Left hindlimb (tissue), 1 donor: ENCODE results near the gene IQCK.

Source experiments
- DNase-seq: peaks from one replicate; pipeline ENCODE4 v3.0.0-alpha.2; 2018

The IQCK gene

DNA sequence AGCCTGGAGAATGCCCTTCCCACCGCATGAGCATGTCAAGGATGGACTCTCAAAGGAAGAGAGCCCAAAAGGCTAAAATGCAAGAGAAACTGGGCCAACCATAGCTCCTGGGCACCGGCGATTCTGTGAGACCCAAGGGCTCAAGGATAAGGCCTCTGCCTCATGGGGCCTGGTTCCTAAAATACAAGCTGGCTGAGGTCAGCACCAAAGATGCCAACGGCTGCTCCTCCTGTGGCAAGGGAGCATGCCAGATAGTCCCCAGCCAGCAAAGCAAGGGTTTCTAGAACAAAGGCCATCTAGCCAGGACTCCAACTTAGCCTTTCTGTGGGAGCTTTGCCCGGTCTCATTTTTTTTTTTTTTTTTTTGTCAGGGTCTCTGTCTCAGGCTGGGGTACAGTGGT, 146.5 kb downstream of the IQCK start:
- DNase-seq: no peak

DNA sequence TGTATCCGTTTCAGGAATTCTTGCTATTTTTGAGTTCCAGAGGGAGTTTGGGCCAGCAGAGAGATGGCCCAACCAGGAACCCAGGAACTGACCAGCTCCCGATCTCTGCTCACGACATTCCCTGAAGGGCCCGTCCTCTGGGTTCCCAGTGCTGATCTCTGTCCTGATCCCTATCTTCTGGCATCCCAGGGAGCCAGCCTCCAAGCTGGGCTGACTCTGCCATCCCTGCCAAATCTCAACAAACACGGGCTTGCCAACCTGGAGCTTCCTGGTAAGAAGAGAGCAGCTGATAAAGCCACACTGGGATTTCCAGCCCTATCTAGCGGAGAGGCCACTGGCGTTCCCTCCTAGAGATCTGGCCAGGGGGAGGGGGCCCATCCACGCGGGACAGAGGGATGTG, 150.3 kb downstream of the IQCK start:
- no peak for DNase-seq

DNA sequence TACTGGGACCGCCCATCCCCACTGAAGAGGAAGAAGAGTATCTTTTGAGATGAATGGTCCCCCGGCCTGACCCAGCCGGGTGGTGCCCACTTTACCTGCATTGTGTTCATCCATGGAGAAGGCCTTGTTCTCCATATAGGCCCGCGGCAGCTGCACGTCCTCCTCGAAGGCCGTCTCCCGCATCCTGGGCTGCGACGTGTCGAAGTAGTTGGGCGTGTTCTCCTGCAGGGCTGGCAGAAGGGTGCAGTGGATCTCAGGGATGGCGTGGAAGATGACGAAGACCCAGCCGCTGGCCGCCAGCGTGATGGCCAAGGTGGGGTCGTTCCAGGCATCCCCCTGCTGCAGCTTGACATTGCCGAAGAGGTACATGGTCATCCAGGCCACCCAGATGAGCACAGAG, 153.7 kb downstream of the IQCK start:
- DNase-seq: no peak

DNA sequence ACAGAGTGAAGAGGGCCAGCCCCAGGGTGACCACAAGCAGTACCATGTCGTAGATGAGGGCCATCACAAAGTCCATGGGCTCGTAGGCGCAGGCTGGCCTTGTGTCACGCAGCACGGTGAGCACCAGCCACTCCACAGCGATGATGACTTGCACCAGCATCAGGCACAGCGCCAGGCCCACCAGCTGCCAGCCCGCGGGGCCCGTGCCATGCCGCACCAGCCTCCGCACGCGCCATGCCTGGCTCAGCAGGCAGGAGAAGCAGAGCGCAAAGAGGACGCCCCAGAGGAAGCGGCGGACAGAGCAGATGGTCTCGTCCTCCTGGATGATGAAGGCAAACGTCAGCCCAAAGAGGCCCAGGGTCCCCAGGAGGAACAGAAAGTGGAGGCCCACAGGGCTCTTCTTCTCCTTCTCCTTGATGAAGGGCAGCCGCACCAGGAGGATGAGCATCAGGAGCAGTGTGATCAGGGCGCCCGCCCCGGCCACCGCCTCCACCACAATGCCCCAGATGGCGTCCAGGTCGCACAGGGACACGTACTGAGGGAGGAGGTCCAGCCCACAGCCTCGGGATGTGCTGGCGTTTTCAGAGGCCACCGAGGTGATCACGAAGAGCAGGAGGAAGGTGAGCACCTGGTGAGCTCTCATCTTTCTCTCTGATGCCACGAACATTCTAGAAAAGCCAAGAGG, 154.2 kb downstream of the IQCK start:
- DNase-seq: no peak

DNA sequence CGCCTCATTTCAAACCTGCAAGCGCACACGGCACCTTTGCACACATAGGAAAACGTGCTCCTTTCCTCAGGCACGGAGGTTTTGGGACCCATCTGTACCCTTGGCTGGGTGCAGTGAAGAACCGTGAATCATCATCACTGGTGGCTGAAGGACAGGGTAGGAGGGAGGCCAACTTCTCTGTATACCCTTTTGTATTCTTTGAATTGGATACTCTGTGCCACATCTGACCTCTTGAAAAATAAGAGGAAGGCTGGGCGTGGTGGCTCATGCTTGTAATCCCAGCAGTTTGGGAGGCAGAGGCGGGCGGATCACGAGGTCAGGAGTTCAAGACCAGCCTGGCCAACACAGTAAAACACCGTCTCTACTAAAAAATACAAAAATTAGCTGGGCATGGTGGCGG, 154.9 kb downstream of the IQCK start:
- no peak for DNase-seq

DNA sequence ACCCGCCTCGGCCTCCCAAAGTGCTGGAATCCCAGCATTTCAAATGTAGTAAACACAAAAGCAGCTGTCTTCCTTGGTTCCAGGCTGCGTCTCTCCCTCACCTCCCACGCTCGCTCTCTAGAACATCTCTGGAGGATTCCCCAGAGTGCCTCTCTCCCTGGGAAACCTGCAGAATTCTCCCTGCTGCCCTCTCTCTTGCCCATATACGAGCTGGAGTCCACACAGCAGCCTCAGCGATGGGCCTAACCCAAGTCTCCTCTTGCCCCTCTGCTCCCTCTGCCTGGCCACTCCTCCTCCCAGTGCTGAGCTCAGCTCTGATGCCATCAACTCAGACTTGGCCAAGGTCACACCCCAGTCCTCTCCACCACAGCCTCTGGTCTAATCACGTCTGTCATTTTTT, 156.0 kb downstream of the IQCK start:
- DNase-seq: no peak

DNA sequence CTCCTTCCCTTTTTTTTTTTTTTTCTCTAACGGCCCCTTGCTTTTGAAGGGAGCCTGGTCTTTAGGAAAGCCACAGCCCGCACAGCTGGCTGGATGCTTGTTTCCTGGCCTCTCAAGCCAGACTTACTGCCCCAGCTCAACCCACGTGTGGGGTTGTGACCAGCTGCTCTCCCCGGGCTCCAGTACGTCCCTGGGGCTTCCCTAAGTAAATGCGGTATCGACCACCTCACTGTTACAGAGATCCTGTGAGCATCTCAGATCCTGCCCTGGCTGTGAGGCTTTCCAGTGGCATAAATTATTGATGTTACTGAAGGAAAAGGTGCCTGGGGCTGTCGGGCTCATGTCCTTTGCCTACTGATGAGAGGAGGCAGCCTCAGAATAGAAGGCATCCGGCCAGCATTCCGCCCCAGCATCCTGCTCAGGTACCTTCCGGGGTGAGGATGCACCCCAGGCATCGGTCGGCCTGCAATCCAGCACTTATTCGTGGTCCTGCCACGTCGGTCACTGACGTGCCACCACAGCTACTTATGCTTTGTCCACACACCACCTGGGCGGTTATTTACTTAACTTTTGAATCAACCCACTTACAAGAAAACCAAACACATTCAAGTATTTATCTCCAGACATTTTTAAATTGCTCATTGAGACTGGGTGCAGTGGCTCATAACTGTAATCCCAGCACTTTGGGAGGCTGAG, 156.9 kb downstream of the IQCK start:
- DNase-seq: no peak

DNA sequence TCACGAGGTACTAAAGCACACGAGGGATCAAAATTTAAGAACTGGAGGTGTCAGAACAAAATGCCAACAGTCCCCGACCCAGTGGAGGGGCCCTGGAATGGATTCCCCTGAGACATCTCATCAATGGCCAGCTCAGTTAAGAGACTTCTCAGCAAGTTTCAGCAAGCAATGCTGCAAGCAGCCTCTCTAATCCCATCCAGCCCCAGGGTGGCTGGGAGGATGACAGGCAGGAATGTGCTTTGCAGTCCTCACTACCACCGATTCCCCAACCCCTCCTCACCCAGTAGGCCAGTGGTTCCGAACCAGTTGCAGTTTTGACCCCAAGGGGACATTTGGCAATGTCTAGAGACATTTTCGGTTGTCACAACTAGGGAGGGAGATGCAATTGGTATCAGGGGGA, 157.8 kb downstream of the IQCK start:
- DNase-seq: no peak

DNA sequence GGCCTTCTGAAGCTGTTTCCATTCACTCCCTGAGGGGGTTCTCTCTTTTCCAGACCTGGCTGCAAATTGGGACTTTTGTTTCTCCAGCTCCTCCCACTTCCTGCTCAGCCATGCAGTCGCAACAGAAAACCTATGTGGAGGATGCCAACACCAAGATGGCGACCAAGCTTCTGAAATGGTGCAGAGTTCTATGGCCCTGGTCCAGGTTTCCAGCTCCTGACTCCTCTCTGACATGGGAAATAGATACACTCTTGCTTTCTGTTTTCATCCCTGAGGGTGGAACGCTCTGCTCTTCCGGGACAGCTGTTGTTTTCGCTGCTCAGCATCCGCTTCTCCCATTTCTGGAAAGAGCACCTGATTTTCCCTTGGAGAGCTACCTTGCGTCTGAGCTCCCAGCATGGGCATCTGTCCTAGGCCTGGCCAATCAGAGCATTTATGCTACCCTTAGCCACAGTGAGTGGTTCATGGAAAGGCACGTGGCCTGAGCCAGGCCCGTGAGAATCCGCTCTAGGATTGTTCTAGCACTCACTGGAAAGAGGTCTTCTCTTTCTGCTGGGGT, 158.5 kb downstream of the IQCK start:
- DNase-seq: no peak

DNA sequence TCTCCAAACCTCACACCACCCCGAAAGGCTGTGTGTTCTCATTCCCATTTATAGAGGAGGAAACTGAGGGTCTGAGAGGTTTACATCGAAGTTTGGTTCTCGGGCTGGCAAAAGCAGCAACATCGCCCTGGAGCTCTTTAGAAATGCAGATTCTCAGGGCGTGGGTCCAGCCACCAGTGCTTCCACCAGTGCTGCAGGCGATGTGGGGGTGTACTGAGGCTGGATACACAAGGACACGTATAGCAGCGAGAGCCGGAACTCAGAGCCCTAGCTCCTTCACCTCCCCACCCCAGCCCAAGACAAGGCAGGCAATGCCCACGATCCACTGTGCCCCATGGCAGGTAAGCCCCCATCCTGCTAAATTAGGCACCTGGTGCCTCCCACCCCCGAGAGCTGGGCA, 160.7 kb downstream of the IQCK start:
- no peak for DNase-seq

DNA sequence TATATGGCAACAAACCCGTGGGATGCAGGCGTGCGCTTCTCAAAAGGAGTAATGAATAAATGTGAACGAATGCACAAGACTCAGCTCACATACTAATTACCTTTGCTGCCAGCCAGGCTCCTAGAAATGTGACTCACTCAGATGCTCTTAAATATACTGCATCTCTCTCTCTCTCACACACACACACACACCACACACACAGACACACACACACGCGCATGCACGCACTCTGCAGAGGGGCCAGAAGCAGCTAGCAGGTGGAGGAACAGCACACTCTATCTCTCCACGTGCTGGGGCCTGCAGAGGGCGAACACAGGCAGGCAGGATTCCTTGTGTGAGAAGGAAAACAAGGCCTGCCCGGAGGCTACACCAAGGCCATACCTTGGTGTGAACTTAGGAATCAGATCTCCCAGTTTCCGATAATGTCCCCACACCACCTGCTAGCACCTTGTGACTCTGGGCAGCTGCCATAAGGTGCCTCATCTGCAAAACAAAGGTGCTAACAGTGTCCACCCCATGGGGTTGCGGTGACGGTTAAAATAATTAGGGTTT, 161.2 kb downstream of the IQCK start:
- no peak for DNase-seq

DNA sequence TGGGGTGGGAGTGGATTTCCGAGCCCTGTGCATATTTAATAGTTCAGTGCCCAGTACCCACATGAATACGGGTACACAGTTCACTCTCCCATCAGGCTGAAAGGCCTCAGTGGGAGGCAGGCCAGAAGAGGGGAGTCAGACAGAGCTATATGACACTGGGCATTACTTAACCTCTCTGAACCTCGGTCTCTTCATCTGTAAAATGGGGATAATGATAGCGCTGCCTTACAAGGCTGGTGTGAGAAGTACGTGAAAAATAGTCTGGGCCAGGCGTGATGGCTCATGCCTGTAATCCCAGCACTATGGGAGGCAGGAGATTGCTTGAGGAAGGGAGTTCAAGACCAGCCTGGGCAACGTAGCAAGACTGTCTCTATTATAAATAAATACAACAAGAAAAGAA, 163.0 kb downstream of the IQCK start:
- no peak for DNase-seq

DNA sequence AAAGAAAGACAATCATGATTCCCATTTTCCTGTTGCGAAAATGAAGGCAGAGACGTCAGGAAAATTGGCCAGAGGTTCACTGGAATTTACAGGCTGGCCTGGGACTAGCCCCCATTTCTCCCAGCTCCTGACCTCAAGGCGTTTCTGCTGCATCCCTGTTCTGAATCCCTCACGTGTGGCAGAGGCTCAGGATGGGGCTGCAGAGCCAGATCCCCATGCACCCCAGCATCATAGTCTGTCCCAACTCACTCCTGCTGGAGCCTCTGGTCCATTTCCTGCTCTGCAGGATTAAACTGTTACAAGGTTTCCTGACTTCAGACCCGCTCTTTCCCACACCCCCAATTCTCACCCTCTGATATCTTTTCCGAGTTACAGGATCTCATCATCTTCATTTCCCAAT, 163.7 kb downstream of the IQCK start:
- no peak for DNase-seq

DNA sequence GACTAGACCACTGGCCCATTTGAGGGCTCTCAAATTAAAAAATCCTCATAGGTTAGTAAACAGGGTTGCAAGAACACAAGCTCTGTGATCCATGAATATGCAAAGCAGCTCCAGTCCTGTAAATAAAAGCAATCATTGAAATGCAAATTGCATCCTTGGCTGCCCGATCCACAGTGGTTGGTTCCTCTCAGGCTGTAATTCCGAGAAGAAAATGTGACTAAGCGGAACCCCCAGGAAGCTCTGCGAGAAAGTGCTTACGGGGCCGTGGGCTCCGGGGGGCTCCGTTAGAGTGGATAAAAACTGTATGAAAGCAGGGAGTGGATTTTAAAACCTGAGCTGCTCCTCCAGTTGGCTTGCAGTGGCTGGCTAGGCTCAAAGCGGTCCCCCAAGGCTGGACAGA, 164.1 kb downstream of the IQCK start:
- DNase-seq: no peak

DNA sequence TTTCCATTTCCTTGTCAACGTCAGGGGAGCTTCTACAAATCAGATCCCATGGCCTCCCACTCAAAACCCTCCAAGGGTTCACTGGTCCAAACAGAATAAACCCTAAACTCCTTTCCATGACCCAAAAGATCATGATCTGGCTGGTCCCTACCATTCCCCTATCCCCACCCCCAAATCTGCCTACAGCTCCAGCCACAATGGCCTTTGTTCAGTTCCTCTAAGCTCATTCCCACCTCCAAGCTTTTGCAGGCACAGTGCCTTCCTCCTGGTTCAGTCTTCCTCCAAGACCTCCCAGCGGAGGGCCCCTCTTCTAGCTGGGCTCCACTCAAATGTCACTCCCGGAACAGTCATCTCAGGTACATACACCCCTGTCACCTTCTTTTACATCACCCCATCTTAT, 164.6 kb downstream of the IQCK start:
- DNase-seq: no peak

DNA sequence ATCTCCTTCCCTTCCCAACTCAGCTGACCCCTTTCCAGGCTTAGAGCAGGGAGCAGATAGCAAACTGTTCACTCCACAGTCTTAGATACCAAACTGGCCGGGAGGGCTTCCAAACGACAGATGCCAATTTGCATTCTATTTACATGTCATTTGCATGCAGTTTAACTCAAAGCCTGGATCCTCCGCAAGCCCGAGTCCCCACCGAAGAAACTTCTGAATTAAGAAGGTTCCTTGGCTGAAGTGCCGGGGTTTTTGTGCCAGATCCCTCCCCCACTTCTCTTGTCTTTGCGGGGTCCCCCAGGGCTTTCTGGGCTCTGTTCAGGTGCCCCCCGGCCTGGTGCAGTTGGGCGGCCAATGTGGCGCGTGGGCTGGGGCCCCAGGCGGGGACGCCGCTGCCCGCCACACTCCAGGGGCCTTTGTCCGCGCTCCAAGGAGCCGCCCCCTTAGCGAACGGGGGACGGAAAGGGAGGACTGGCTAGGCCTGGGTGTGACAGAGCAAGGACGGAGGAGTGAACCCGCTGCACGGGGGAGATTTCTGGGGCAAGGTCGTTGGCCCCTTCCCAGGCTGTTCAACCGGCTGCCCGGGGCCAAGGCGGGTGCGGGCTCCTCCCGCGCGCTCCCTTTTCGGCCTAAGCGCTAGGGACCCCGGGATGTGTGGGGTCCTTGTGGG, 165.4 kb downstream of the IQCK start:
- peak; percentile 73 for DNase-seq

DNA sequence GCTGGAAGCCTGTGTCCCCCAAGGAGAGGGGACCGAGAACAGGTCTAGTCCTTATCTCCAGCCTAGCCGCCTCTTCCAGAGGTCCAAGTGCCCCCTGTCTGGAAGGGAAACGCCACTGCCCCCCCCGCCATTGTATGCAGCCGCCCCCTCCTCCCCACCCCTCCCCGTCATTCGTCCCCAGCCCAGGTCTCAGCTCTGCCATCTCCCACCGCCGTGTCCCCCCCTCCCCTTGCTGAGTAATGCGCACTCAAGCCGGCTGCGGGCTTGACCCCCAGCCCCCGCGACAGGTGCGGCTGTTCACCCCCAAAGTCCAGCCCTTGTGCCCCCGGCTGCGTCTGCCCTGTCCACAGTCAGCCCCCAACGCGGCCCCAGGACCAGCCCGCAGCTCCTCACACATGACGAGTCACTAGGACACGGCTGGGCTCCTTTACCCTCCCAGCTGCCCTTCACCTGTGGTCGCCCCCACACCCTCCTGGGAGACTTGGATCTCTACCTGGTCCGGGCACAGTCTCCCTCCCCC, 166.0 kb downstream of the IQCK start:
- DNase-seq: peak; percentile 58

DNA sequence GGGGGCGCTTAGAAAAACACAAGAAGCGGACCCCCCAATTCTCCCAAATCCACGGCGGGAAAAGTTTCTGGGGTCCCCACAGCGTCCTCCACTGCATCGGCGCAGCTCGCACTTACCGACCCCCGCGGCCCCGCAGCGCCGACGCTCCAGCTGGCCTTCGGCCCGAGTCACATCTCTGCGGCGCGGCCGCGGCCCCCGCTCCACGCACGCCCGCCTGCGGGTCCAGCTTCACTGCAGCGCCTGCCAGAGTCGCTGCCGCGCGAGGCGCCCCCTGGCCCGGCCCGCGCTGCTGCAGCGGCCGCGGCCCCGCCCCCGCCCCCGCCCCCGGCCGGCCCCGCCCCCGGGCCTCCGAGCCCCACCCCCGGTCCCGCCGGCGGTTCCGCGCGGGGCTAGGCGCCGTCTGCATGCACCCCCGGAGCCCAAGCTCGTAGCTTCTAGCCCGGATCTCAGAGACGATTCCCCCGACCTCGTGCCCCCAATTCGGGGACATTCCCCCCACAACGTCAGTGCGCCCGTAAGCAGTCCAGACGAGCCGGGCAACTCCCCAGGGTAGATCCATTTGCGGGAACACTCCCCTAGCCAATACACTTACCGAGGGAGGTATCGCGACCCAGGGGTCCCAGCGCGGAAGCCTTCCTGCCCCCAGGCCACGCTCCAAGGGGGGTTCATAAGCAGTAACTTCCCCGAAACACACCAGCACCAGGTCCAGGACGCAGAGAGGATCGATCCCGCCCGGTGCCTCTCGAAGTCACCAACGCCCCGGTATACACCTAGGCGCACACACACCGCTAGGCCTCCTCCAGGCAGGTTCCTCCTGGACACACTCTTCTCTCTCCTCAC, 166.8 kb downstream of the IQCK start, which contains the start of gene GPRC5B:
TSS of gene GPRC5B (minus strand) at position 238 of the 840 bp plus-strand sequence. CDS start 12,003 bp downstream, outside the sequence.
- DNase-seq: peak; percentile 71

DNA sequence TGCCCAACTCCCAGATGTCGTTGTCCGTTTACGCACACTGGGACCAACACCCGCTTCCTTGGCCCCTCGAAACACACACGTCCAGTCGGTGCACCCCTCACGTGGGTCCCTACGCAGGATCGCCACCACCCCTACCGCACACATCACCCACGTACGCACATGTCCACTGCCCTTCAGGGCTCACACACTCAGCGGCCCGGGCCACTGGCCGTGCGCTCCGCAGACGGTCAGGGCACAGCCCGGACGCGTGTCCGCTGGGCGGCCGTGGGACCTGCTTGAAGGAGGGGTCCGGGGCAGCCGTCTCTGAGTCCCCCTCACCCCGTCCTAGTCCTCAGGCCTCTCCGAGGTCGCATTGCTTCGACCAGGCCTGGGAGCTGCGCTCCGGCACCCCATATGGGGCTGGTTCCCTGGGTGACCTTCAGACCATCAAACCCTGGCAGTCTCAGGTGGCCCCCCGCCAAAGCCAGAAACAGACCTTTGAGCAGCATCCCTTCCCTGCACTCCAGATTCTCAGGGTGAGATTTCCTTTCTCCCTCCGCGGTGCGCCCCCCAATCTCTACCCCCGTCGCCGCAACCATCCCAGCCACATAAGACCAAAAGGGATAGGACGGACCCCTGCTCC, 167.5 kb downstream of the IQCK start:
- peak; percentile 61 for DNase-seq

DNA sequence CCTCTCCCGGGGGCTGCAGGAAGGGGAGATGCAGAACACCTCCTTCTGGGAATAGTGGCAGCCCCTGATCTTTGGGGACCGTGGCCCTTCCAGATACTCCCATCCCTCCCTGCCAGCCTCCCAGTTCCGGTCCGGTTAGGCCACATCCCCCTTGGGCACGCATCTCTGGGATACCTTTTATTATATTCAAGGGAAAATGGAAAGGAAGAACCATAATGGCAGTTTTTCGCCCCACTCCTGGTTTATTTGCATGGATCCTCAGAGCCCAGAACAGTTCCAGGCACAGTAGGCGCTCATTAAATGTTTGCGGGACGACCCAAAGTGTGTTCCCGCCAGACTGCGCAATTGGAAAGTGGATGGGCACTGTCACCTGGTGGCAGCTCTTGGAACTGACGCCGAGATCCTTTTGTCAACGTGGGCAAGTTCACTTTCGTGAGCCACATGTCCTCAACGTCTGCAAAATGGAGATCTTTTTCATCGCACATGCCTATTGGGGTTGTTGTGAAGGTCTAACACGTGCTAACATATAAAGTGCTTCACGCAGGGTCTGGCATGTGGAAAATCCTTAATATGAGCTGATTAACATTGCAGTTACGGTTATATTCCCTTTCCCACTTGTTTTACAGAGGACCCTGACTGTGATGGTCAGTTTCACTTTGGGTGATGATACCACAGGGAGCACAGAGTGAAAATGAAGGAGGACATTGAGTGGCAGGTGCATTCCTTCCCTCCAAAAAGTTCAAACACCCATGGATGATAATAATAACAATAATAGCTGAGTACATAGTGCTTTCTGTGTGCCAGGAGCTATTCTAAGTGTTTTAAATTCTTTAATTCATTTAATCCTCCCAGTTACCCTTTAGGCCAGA, 168.2 kb downstream of the IQCK start:
- DNase-seq: peak; percentile 87

DNA sequence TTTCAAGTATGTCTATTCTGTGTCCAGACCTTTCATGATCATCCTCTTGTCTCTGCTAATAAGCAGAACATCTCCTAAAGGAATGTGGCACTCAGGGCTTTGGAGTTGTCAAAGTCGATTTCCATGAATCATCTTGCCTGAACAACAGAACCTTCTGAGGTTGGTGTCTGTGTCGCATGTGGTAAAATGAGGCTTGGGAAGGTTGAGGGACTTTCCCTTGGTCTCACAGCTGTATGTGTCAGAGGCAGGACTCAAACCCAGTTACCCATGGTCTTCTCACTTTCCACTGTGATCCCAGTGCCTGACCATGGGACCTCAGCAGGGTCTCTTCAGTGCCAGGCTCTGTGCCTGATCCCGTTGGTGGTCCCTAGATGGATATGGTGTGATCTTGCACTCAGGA, 170.8 kb downstream of the IQCK start:
- DNase-seq: no peak
